DND-41 (cell line): Measurements from ENCODE around the gene SLC25A22.

Source experiments
- ATAC-seq: fragments of 200-7000 bp; cut with Tn5 transposase; 3 replicates; pipeline ENCODE4 v1.9.1; 2021; ENCODE audit warnings: low read depth; ENCODE audit not compliant: insufficient read depth
- DNase-seq: peaks from one replicate; pipeline ENCODE4 v3.0.0-alpha.2; 2020
- H2AFZ ChIP-seq: 2 replicates; pipeline ENCODE4 v1.6.0; 2012; ENCODE audit warnings: low read depth, low read length
- H3K27ac ChIP-seq: 2 replicates; pipeline ENCODE4 v1.5.1; 2012; ENCODE audit warnings: low read length, inconsistent platforms
- H3K27me3 ChIP-seq: fragments of 200-600 bp; sonication (generic); 2 replicates; pipeline ENCODE4 v1.6.0; 2012; ENCODE audit warnings: low read length, mild to moderate bottlenecking, inconsistent platforms; ENCODE audit not compliant: insufficient read depth, poor library complexity
- H3K36me3 ChIP-seq: 2 replicates; pipeline ENCODE4 v1.5.1; 2012; ENCODE audit warnings: low read length, inconsistent platforms; ENCODE audit not compliant: insufficient read depth
- H3K4me1 ChIP-seq: 2 replicates; pipeline ENCODE4 v1.5.1; 2012; ENCODE audit warnings: mild to moderate bottlenecking, low read length; ENCODE audit not compliant: insufficient read depth
- H3K4me2 ChIP-seq: 2 replicates; pipeline ENCODE4 v1.6.0; 2012; ENCODE audit warnings: mild to moderate bottlenecking, moderate library complexity, low read length, inconsistent platforms; ENCODE audit not compliant: insufficient read depth
- H3K4me3 ChIP-seq, 2 experiments: fragments of 200-600 bp in 1 of 2; shearing (Covaris generic) in 1 of 2; 2 replicates each; pipeline ENCODE4 v1.5.1; 2012 to 2016; ENCODE audit warnings: inconsistent platforms in 2 of 2, low read length in 2 of 2, mild to moderate bottlenecking in 2 of 2, low read depth in 1 of 2, moderate library complexity in 1 of 2
- H3K79me2 ChIP-seq: 2 replicates; pipeline ENCODE4 v1.6.0; 2012; ENCODE audit warnings: low read length, inconsistent platforms; ENCODE audit not compliant: insufficient read depth
- H3K9ac ChIP-seq: 2 replicates; pipeline ENCODE4 v1.6.0; 2012; ENCODE audit warnings: low read depth, mild to moderate bottlenecking, inconsistent platforms, low read length, moderate library complexity
- H3K9me3 ChIP-seq: 2 replicates; pipeline ENCODE4 v1.5.1; 2012; ENCODE audit warnings: low read length, moderate library complexity, mild to moderate bottlenecking, inconsistent platforms; ENCODE audit not compliant: insufficient read depth, severe bottlenecking
- H4K20me1 ChIP-seq: 2 replicates; pipeline ENCODE4 v1.6.0; 2012; ENCODE audit warnings: low read length; ENCODE audit not compliant: insufficient read depth
- CTCF ChIP-seq: IDR thresholded peaks from 2 replicates; pipeline ENCODE4 v1.5.1; 2012; ENCODE audit warnings: borderline replicate concordance, low read length, moderate library complexity, mild to moderate bottlenecking; ENCODE audit not compliant: poor library complexity, severe bottlenecking; ENCODE audit errors: extremely low read depth
- EZH2 ChIP-seq: IDR thresholded peaks from 3 replicates; pipeline ENCODE4 v1.6.1; 2012; ENCODE audit warnings: borderline replicate concordance, low read depth, mild to moderate bottlenecking, moderate library complexity, low read length, inconsistent platforms; ENCODE audit not compliant: severe bottlenecking

SLC25A22 gene

GRCh38 chr11:829176-829846 is 31.2 kb upstream of the SLC25A22 start:
- H3K4me3 ChIP-seq: no peak overlapping the region
- peaks cover 53% of the 10 kb centered on the region for H3K27me3 ChIP-seq
- H2AFZ ChIP-seq: no peak overlapping the region
- H4K20me1 ChIP-seq: peaks cover 21% of the 10 kb centered on the region
- no peak for TF ChIP-seq CTCF
- TF ChIP-seq EZH2: peak; percentile 14
- H3K79me2 ChIP-seq: no peaks in the 10 kb centered on the region
- no peak for DNase-seq
- peaks cover 32% of the 10 kb centered on the region for H3K4me1 ChIP-seq
- H3K9ac ChIP-seq: no peak overlapping the region
- H3K36me3 ChIP-seq: peaks cover 13% of the 10 kb centered on the region
- H3K27ac ChIP-seq: no peak overlapping the region
- H3K4me2 ChIP-seq: no peak overlapping the region
- no peak for ATAC-seq
- no peaks in the 10 kb centered on the region for H3K9me3 ChIP-seq

- Histone ChIP-seq H3K4me1 (peaks cover 30% of the 10 kb centered on the region), H3K36me3 (peaks cover 20% of the 10 kb centered on the region), H3K27ac (no peak overlapping the region), H3K9ac (no peak overlapping the region), H3K4me2 (no peak overlapping the region), H3K4me3 (no peak overlapping the region), H3K27me3 (peaks cover 53% of the 10 kb centered on the region), H2AFZ (no peak overlapping the region), H3K79me2 (no peaks in the 10 kb centered on the region), H4K20me1 (peaks cover 21% of the 10 kb centered on the region), H3K9me3 (no peaks in the 10 kb centered on the region)
- DNase-seq: no peak
- TF ChIP-seq EZH2: peak; percentile 4
- TF ChIP-seq CTCF: no peak
- ATAC-seq: no peak
Observed at GRCh38 chr11:828506-829175, 30.6 kb upstream of the SLC25A22 start.

DNA sequence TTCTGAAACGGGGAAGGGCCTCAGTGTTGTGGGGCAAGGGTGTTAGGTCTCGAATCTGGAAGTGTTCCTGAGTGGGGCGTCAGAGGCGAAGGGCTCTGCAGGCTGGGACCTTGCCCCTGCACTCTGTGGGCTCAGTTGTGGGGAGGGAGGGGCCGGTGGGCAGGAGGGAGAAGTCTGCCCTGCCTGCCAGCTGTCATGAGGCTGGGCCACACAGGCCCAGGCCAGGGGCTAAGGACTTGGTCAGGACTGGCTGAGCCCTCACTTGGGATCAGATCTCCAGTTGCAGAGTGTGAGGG is 29.8 kb upstream of the SLC25A22 start, which contains the start of gene CRACR2B:
CRACR2B (plus strand) TSS at position 23 of the 296 bp plus-strand sequence. CDS start 689 bp downstream, outside the sequence.
- H3K4me1 ChIP-seq: peaks cover 25% of the 10 kb centered on the region
- DNase-seq (no peak), ATAC-seq (no peak)
- TF ChIP-seq CTCF: no peak
- no peak for TF ChIP-seq EZH2
- H2AFZ ChIP-seq: no peak within 1 kb of the TSS
- no peaks in the 10 kb centered on the region for H3K79me2 ChIP-seq
- peaks cover 21% of the 10 kb centered on the region for H3K36me3 ChIP-seq
- peak within 1 kb of the TSS; percentile 48; the same call in 1 of the 2 replicates for H3K9ac ChIP-seq
- peaks cover 53% of the 10 kb centered on the region for H3K27me3 ChIP-seq
- H4K20me1 ChIP-seq: peaks cover 21% of the 10 kb centered on the region
- no peak within 1 kb of the TSS for H3K27ac ChIP-seq
- H3K9me3 ChIP-seq: no peaks in the 10 kb centered on the region
- peak within 1 kb of the TSS in 1 of 2 experiments; percentile 53; a peak in 3 of 4 replicates for H3K4me3 ChIP-seq
- H3K4me2 ChIP-seq: peak within 1 kb of the TSS; percentile 80
